ENCODE data around the gene CCDC121. TPM values are rescaled to one million over a fixed set of nuclear protein-coding genes. Genes with fewer than 3 reads are reported as not detected.

The CCDC121 gene
- total and polyA plus RNA-seq, 4 experiments from 2014 or later: 0.79 to 2.2 (median 1.2) TPM

GRCh38 chr2:27652341-27652740, 23.5 kb upstream of the CCDC121 start:
- H3K9me3 Mint-ChIP-seq: no peaks in the 10 kb centered on the region
- H3K4me1 Mint-ChIP-seq: peaks cover 0 to 6% (median 3%) of the 10 kb centered on the region in 4 donors
- ChIA-PET CTCF (ENCODE audit: partially characterized antibody) (interaction anchor here (3.3 kb wide), 1 partner anchor 31 kb away, joined by 9 read pairs; no protein-coding TSS in a partner anchor), POLR2A (ENCODE audit: partially characterized antibody) (no interaction called here)
- peaks cover 45 to 80% of the 10 kb centered on the region in 2 donors for H3K36me3 Mint-ChIP-seq
- intact Hi-C loops (cut with micrococcal nuclease): no loop called here
- no peak overlapping the region for H3K4me3 ChIP-seq (ENCODE audit: low read length in 2 of 2)
- H3K9me3 ChIP-seq (ENCODE audit: control insufficient read depth in 1 of 2, low read length in 2 of 2): no peaks in the 10 kb centered on the region
- H3K27me3 ChIP-seq (ENCODE audit: insufficient read depth, low read length): no peaks in the 10 kb centered on the region
- H3K4me3 Mint-ChIP-seq: no peak overlapping the region
- peaks cover 74% of the 10 kb centered on the region for H3K36me3 ChIP-seq (ENCODE audit: insufficient read depth, low read length)
- no peak overlapping the region for H3K27ac ChIP-seq (ENCODE audit: low read depth, low read length)
- no peaks in the 10 kb centered on the region for H3K4me1 ChIP-seq (ENCODE audit: insufficient read depth, low read length)
- peak overlapping the region in 1 of 7 donors; percentile 81 for H3K27ac Mint-ChIP-seq
- no peak for DNase-seq
- H3K27me3 Mint-ChIP-seq: no peaks in the 10 kb centered on the region

- Mint-ChIP-seq H3K36me3 (peaks cover 39 to 80% of the 10 kb centered on the region in 2 donors), H3K4me3 (no peak overlapping the region), H3K27ac (no peak overlapping the region), H3K27me3 (no peaks in the 10 kb centered on the region), H3K4me1 (peaks cover 0 to 6% (median 3%) of the 10 kb centered on the region in 4 donors), H3K9me3 (peaks cover 0 to 1% (median 0%) of the 10 kb centered on the region in 8 donors)
- H3K36me3 ChIP-seq (ENCODE audit: insufficient read depth, low read length): peaks cover 71% of the 10 kb centered on the region
- CTCF ChIA-PET (ENCODE audit: partially characterized antibody): no interaction called here
- POLR2A ChIA-PET (ENCODE audit: partially characterized antibody): interaction anchor here (1.0 kb wide), 2 partner anchors 12 to 34 kb away, joined by 4 to 5 read pairs; partner anchors contain the start of genes SLC4A1AP and SUPT7L
- no peak overlapping the region for H3K4me3 ChIP-seq (ENCODE audit: low read length in 2 of 2)
- H3K4me1 ChIP-seq (ENCODE audit: insufficient read depth, low read length): no peaks in the 10 kb centered on the region
- H3K27me3 ChIP-seq (ENCODE audit: insufficient read depth, low read length): no peaks in the 10 kb centered on the region
- DNase-seq: no peak
- no peaks in the 10 kb centered on the region for H3K9me3 ChIP-seq (ENCODE audit: control insufficient read depth in 1 of 2, low read length in 2 of 2)
- intact Hi-C loops (cut with micrococcal nuclease): no loop called here
- no peak overlapping the region for H3K27ac ChIP-seq (ENCODE audit: low read depth, low read length)
Measured at GRCh38 chr2:27651056-27651455, 22.2 kb upstream of the CCDC121 start.

- H3K27me3 Mint-ChIP-seq: no peaks in the 10 kb centered on the region
- H3K4me1 Mint-ChIP-seq: peaks cover 0 to 3% (median 0%) of the 10 kb centered on the region in 4 donors
- intact Hi-C loops (cut with micrococcal nuclease): no loop called here
- Histone ChIP-seq H3K27ac (ENCODE audit: low read depth, low read length) (no peak overlapping the region), H3K9me3 (ENCODE audit: control insufficient read depth in 1 of 2, low read length in 2 of 2) (no peaks in the 10 kb centered on the region), H3K4me3 (ENCODE audit: low read length in 2 of 2) (no peak overlapping the region), H3K4me1 (ENCODE audit: insufficient read depth, low read length) (no peaks in the 10 kb centered on the region), H3K36me3 (ENCODE audit: insufficient read depth, low read length) (peaks cover 51% of the 10 kb centered on the region), H3K27me3 (ENCODE audit: insufficient read depth, low read length) (no peaks in the 10 kb centered on the region)
- ChIA-PET CTCF (ENCODE audit: partially characterized antibody) (interaction anchor here (1.6 kb wide), 2 partner anchors 33 to 35 kb away, joined by 5 to 7 read pairs; no protein-coding TSS in a partner anchor), POLR2A (ENCODE audit: partially characterized antibody) (no interaction called here)
- DNase-seq: no peak
- peaks cover 21 to 66% of the 10 kb centered on the region in 2 donors for H3K36me3 Mint-ChIP-seq
- H3K9me3 Mint-ChIP-seq: peaks cover 0 to 1% (median 0%) of the 10 kb centered on the region in 8 donors
- no peak overlapping the region for H3K4me3 Mint-ChIP-seq
- peak overlapping the region in 1 of 7 donors; percentile 12 for H3K27ac Mint-ChIP-seq
Measured at GRCh38 chr2:27647737-27648136, 18.9 kb upstream of the CCDC121 start.

GRCh38 chr2:27647289-27647688, 18.5 kb upstream of the CCDC121 start:
- POLR2A ChIA-PET (ENCODE audit: partially characterized antibody): interaction anchor here (1.3 kb wide), 1 partner anchor 19 kb away, joined by 4 read pairs; the partner anchor contains the start of genes CCDC121 and GPN1
- no peak overlapping the region for H3K27ac ChIP-seq (ENCODE audit: low read depth, low read length)
- Mint-ChIP-seq H3K4me3 (no peak overlapping the region), H3K9me3 (peaks cover 0 to 1% (median 0%) of the 10 kb centered on the region in 8 donors), H3K27ac (peak overlapping the region in 2 of 7 donors; percentile 2 to 55), H3K4me1 (no peaks in the 10 kb centered on the region), H3K36me3 (peaks cover 17 to 64% of the 10 kb centered on the region in 2 donors), H3K27me3 (no peaks in the 10 kb centered on the region)
- H3K36me3 ChIP-seq (ENCODE audit: insufficient read depth, low read length): peaks cover 47% of the 10 kb centered on the region
- no peaks in the 10 kb centered on the region for H3K27me3 ChIP-seq (ENCODE audit: insufficient read depth, low read length)
- DNase-seq: no peak
- H3K4me1 ChIP-seq (ENCODE audit: insufficient read depth, low read length): no peaks in the 10 kb centered on the region
- H3K4me3 ChIP-seq (ENCODE audit: low read length in 2 of 2): no peak overlapping the region
- CTCF ChIA-PET (ENCODE audit: partially characterized antibody): interaction anchor here (1.6 kb wide), 2 partner anchors 34 to 36 kb away, joined by 5 to 7 read pairs; no protein-coding TSS in a partner anchor
- intact Hi-C loops (cut with micrococcal nuclease): no loop called here
- no peaks in the 10 kb centered on the region for H3K9me3 ChIP-seq (ENCODE audit: control insufficient read depth in 1 of 2, low read length in 2 of 2)

GRCh38 chr2:27645197-27645596, 16.4 kb upstream of the CCDC121 start:
- Mint-ChIP-seq H3K9me3 (peaks cover 0 to 1% (median 0%) of the 10 kb centered on the region in 8 donors), H3K36me3 (peaks cover 24 to 68% of the 10 kb centered on the region in 2 donors), H3K27me3 (no peaks in the 10 kb centered on the region), H3K4me1 (no peaks in the 10 kb centered on the region), H3K27ac (peak overlapping the region in 1 of 7 donors; percentile 41), H3K4me3 (no peak overlapping the region)
- Histone ChIP-seq H3K27me3 (ENCODE audit: insufficient read depth, low read length) (no peaks in the 10 kb centered on the region), H3K27ac (ENCODE audit: low read depth, low read length) (no peak overlapping the region), H3K36me3 (ENCODE audit: insufficient read depth, low read length) (peaks cover 46% of the 10 kb centered on the region), H3K4me1 (ENCODE audit: insufficient read depth, low read length) (no peaks in the 10 kb centered on the region), H3K4me3 (ENCODE audit: low read length in 2 of 2) (no peak overlapping the region), H3K9me3 (ENCODE audit: control insufficient read depth in 1 of 2, low read length in 2 of 2) (no peaks in the 10 kb centered on the region)
- POLR2A ChIA-PET (ENCODE audit: partially characterized antibody): interaction anchor here (0.6 kb wide), 1 partner anchor 425 kb away, joined by 4 read pairs; no protein-coding TSS in a partner anchor
- no peak for DNase-seq
- CTCF ChIA-PET (ENCODE audit: partially characterized antibody): no interaction called here
- intact Hi-C loops (cut with micrococcal nuclease): no loop called here

- intact Hi-C loops (cut with micrococcal nuclease): no loop called here
- H3K9me3 ChIP-seq (ENCODE audit: control insufficient read depth in 1 of 2, low read length in 2 of 2): no peaks in the 10 kb centered on the region
- H3K27me3 ChIP-seq (ENCODE audit: insufficient read depth, low read length): no peaks in the 10 kb centered on the region
- H3K27ac ChIP-seq (ENCODE audit: low read depth, low read length): no peak overlapping the region
- Mint-ChIP-seq H3K9me3 (no peaks in the 10 kb centered on the region), H3K4me3 (no peak overlapping the region), H3K27ac (peak overlapping the region in 2 of 7 donors; percentile 5 to 52), H3K27me3 (no peaks in the 10 kb centered on the region), H3K36me3 (peaks cover 34 to 68% of the 10 kb centered on the region in 2 donors), H3K4me1 (peaks cover 5 to 10% (median 6%) of the 10 kb centered on the region in 4 donors)
- peaks cover 44% of the 10 kb centered on the region for H3K36me3 ChIP-seq (ENCODE audit: insufficient read depth, low read length)
- peaks cover 5% of the 10 kb centered on the region for H3K4me1 ChIP-seq (ENCODE audit: insufficient read depth, low read length)
- H3K4me3 ChIP-seq (ENCODE audit: low read length in 2 of 2): no peak overlapping the region
- ChIA-PET POLR2A (ENCODE audit: partially characterized antibody) (no interaction called here), CTCF (ENCODE audit: partially characterized antibody) (interaction anchor here (0.5 kb wide), 1 partner anchor 226 kb away, joined by 3 read pairs; no protein-coding TSS in a partner anchor)
- DNase-seq: no peak
Measured at GRCh38 chr2:27640722-27641245, 12.0 kb upstream of the CCDC121 start.

GRCh38 chr2:27638709-27639108, 9.9 kb upstream of the CCDC121 start:
- Histone ChIP-seq H3K4me1 (ENCODE audit: insufficient read depth, low read length) (peaks cover 5% of the 10 kb centered on the region), H3K36me3 (ENCODE audit: insufficient read depth, low read length) (peaks cover 53% of the 10 kb centered on the region), H3K27ac (ENCODE audit: low read depth, low read length) (no peak overlapping the region), H3K27me3 (ENCODE audit: insufficient read depth, low read length) (no peaks in the 10 kb centered on the region), H3K4me3 (ENCODE audit: low read length in 2 of 2) (no peak overlapping the region), H3K9me3 (ENCODE audit: control insufficient read depth in 1 of 2, low read length in 2 of 2) (no peaks in the 10 kb centered on the region)
- H3K27ac Mint-ChIP-seq: no peak overlapping the region
- no peak overlapping the region for H3K4me3 Mint-ChIP-seq
- no peak for DNase-seq
- peaks cover 7 to 12% (median 11%) of the 10 kb centered on the region in 4 donors for H3K4me1 Mint-ChIP-seq
- no peaks in the 10 kb centered on the region for H3K27me3 Mint-ChIP-seq
- CTCF ChIA-PET (ENCODE audit: partially characterized antibody): no interaction called here
- H3K36me3 Mint-ChIP-seq: peaks cover 50 to 73% of the 10 kb centered on the region in 2 donors
- POLR2A ChIA-PET (ENCODE audit: partially characterized antibody): interaction anchor here (1.4 kb wide), 1 partner anchor 10 kb away, joined by 4 read pairs; the partner anchor contains the start of genes CCDC121 and GPN1
- H3K9me3 Mint-ChIP-seq: no peaks in the 10 kb centered on the region
- intact Hi-C loops (cut with micrococcal nuclease): no loop called here

All from CD4-positive, alpha-beta memory T cell (primary cell).